ENCODE data around the gene CSNK2B.

CSNK2B gene

DNA sequence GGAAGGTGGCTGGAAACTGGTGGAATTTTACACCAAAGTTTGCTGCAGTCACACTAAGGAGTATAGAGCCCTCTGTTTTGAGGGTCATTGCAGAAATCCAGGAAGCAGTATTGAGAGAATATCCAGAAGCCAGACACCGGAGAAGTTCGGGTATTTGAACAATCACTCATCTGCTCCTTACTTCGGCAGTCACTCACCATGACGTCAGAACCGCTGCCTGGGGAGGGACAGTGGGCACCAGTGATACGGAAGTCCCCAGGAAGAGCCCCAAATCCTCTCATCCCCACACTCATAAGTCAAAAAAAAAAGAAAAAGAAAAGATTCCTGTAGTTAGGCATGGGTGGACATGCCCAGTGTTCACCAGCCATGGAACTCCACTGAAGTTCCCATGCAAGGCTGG lies 11.0 kb downstream of the CSNK2B start:
- H3K27ac ChIP-seq = no peak overlapping the region
- TF ChIP-seq, protein P1, sequence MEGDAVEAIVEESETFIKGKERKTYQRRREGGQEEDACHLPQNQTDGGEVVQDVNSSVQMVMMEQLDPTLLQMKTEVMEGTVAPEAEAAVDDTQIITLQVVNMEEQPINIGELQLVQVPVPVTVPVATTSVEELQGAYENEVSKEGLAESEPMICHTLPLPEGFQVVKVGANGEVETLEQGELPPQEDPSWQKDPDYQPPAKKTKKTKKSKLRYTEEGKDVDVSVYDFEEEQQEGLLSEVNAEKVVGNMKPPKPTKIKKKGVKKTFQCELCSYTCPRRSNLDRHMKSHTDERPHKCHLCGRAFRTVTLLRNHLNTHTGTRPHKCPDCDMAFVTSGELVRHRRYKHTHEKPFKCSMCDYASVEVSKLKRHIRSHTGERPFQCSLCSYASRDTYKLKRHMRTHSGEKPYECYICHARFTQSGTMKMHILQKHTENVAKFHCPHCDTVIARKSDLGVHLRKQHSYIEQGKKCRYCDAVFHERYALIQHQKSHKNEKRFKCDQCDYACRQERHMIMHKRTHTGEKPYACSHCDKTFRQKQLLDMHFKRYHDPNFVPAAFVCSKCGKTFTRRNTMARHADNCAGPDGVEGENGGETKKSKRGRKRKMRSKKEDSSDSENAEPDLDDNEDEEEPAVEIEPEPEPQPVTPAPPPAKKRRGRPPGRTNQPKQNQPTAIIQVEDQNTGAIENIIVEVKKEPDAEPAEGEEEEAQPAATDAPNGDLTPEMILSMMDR (conservative IDR thresholded peaks at IDR 0.05) = no peak
- TF ChIP-seq ZFX (IDR thresholded peaks at IDR 0.05) = no peak

DNA sequence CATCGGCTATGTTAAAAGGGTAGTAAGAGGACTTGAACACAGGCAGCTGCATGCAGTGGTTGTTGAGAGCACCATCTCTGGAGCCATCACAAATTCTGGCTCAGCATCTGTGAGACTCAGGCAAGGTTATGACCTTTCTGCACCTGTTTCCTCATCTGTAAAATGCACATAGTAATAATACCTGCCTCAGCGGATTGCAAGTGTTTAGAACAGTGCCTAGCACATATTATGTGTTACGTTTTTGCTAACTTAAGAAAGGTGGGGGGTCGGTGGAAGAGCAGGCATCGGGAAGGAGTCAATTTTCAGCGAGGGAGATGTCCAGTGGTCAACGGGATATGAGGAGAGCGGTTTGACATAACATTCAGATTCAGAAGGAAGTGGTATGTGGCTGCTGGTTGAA lies 12.1 kb downstream of the CSNK2B start:
- no peak overlapping the region for H3K27ac ChIP-seq
- no peak for TF ChIP-seq ZFX (IDR thresholded peaks at IDR 0.05)
- TF ChIP-seq, protein P1 (conservative IDR thresholded peaks at IDR 0.05) = no peak

DNA sequence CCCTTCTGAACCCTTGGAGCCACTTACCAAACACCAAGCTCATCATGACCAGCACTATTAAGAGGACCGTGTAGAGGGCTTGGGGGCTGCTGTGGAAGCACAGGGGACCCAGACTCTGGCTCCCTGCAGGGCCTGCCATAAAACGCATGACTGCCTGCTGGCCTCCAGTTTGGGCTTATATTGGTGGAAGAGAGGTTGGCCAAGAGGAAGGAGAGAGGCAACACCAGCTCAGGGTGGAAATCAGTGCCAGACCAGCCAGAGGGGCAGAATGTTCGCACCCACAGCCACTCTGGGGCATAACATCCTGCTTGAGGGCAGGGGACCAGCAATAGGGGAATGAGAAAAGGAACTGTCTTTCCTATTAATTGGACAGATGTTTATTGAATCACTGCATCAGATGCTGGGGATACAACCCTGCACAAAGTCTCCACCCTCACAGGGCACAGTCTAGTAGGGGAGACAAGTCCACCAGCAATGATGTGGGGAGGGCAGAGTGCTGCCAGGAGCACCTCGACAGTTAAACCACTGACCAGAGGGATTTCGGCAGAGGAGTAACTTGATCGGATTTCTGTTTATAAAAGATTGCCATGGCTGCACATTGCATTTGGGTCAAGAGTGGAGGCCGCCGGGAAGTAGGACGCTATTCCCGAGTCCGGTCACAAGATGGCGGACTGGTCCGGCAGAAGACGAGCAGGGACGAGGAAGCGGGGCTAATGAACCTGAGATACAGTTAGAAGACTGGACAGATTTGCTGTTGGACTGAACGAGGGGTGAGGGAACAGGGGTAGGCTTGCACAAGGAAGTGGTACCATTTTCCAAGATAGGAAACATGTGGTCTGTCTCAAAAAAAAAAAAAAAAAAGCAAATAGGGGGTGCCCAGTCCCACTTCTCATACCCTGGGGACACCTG lies 14.6 kb downstream of the CSNK2B start, which contains the start of gene LY6G5C:
LY6G5C (minus strand) TSS at position 842 of the 909 bp plus-strand sequence; CDS start at position 148, 694 bp downstream.
- no peak within 1 kb of the TSS for H3K27ac ChIP-seq
- TF ChIP-seq, protein P1 (conservative IDR thresholded peaks at IDR 0.05) = peak; percentile 86
- TF ChIP-seq ZFX (IDR thresholded peaks at IDR 0.05) = no peak

DNA sequence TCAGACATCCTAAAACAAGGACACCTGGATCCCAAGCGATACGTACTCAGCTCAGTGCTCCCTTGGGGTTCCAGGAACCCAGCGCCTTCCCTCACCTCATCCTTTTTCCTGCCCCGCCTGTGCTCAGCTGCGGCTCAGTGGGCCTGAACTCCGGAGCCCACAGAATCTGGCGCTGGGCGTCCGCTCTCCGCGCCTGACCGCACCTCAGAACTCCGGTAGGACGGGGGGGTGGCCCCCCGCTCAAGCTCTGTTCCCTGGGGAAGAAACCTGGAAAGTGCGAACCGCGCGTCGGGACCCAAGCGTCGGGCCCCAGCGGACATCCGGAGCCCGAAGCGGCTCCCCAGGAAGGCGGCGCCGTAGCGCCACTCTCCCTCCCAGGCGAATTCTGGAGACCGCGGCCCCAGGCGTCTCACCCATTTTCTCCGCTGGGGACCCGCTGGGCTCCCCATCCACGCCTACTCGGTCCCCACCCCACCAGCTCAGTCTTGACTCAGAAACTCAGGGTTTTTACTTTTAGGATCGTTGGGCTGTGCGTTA lies 15.3 kb downstream of the CSNK2B start:
- H3K27ac ChIP-seq = no peak overlapping the region
- TF ChIP-seq ZFX (IDR thresholded peaks at IDR 0.05) = no peak
- TF ChIP-seq, protein P1 (conservative IDR thresholded peaks at IDR 0.05) = no peak

DNA sequence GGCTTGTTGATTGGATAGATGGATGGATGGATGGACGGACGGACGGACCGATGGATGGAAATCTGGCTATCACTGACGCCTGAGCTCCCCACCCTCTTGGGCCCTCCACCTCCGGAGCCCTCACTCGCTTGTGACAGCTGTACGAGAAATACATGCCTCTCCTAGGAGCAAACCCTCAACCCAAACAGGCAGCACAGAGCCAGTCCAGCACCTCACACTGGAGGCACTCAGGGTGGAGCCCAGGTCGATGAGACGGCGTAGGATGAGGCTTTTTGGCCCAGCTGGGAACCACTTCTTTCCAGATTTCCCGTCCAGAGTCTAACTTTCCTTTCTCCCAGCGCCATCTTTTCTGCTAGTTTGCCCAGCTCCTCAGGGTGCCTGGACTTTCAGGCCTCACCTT lies 17.7 kb downstream of the CSNK2B start:
- no peak for TF ChIP-seq ZFX (IDR thresholded peaks at IDR 0.05)
- TF ChIP-seq, protein P1 (conservative IDR thresholded peaks at IDR 0.05) = no peak
- H3K27ac ChIP-seq = no peak overlapping the region

DNA sequence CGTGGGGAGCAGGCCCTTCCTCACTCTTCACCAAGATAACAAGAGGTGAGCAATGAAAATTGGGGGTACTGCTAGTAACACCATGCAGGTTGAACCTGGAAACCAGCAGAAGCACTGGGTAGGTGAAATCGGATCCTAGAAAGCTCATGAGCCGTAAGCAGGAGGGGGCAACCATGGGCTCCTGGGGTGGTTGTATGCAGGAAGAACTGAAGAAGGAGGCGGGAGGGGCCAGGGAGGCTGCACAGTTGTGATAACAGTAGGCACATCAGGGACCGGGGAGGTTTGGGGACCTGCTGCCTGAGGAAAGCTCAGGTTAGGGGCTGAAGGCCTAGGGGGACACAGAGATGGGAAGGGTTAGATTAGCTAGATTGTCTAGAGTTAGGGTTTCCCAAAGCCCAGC lies 20.6 kb downstream of the CSNK2B start:
- no peak for TF ChIP-seq ZFX (IDR thresholded peaks at IDR 0.05)
- TF ChIP-seq, protein P1 (conservative IDR thresholded peaks at IDR 0.05) = no peak
- H3K27ac ChIP-seq = no peak overlapping the region

DNA sequence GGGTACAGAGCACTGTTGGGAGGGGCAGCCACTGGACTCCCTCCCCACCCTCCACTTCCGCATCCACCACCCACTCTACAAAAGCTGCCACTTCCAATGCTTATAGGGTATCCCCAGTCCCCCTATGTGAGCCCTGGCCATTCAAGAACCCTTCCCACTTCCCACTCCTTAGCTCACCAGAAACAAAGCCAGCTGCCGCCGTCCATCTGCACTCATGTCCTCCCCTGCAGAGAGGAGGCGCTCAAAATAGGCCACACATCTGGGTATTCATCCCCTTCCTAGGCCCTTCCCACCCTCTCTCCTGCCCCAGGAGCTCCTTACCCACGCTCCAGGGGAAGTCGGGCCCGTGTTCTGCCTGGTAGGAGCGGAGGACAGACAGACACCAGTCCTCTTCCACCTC lies 21.4 kb downstream of the CSNK2B start:
- TF ChIP-seq, protein P1 (conservative IDR thresholded peaks at IDR 0.05) = no peak
- TF ChIP-seq ZFX (IDR thresholded peaks at IDR 0.05) = no peak
- no peak overlapping the region for H3K27ac ChIP-seq
